GM21390 (cell line): ENCODE results near the gene CLNS1A.
"Not testable (repeated sequence)": the region's sequence is repeated elsewhere in the genome, so short reads cannot be mapped to it uniquely, and the experiment has no call there.

Experiments
- ATAC-seq: cut with Tn5 transposase; IDR thresholded peaks from one replicate; pipeline ENCODE4 v1.9.1; 2021; ENCODE audit not compliant: unreplicated experiment

CLNS1A gene

DNA sequence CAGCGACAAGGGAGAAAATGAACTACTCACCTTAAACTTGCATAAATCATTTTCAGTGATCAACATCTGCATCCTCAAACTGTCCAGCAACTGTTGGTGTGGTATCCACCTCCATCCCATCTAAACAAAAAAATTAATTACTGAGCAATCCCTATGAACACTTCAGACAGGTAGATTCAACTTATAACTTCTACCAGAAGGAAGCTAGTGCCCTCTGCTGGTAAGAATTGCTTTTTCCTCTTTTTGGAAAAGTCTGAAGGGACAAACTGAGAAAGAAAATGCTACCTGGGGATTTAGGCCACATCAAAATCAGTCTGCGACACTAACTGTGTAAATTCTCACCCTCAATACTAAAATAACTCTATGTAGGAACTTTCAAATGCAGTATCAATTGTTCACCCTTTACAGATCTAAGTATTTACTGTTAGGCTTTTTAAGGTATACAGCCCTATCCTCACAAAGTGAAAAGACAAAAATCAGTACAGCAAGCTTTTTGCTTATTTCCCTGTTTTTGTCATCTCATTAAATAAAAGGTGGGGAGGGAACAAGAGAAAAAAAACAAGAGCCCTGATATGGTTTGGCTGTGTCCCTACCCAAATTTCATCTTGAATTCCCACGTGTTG, 17.9 kb downstream of the CLNS1A start:
- ATAC-seq, result no peak

DNA sequence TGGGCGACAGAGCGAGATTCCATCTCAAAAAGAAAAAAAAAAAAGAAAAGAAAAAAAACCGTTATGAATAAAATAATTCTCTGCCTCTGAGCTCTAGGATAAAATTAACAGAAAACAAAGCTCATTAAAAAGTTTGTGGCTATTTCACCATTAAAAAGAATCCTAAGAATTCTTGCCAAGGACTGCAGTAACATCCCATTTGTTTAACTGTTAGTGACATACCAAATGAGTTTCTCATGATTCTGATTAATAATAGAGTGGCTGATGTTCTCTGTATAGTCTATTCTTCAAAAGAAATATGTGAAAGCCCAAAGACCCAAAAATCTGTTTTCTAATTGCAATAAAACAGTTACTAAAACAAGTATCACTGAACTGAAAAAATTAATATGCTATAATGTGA, 19.7 kb downstream of the CLNS1A start:
- no peak for ATAC-seq

DNA sequence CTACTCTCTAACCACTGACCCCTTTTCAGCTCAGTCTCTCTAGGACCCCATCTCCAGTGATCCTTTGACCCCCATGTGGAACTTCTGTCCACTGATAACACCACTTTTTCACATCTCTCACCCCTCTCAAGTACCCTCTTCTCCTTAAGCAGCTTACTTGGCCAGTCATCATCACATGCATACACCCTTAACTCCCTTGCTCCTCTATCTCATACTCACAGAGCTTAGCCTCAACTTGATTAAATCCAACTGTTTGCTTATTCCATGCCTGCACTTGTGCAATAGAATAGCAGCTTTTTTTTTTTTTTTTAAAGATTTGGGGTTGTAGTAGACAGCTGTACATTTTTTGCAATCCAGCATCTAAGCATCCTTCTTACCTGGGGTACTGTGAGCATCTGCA, 25.7 kb downstream of the CLNS1A start:
- no peak for ATAC-seq

DNA sequence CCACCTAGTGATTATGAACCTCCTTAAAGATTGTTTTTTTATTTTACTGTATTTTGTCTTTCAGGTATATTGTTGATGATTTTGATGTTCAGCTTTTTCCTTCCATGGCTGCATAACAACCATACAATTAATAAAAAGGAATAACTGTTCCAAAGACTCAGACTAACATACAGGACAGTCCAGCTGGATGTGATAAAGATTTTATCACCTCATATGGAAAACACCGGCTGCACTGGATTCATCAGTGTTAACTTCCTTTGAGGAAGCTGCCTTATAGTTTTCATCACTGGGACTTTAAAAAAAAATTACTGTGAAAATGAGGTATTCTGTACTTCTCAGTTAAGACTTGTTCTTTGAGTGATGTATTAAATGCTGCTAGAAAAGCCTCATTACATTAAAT, 28.4 kb downstream of the CLNS1A start:
- ATAC-seq, result no peak

DNA sequence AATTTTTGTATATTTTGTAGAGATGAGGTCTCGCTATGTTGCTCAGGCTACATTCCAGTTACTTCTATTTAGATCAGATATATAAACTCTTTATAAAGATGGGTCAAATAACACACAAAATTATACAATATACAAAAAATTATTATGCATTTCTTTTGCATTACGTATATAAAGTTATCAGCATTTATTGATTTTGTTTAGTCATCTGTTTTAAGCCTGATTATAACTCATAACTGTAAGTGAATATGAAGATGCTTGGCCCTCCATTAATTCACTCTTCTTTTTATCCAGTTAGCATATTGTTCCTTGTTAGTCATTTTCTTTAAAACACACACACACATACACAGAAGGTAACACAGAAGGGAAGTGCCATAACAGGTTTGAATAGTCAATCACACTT, 33.3 kb downstream of the CLNS1A start:
- ATAC-seq, result no peak

DNA sequence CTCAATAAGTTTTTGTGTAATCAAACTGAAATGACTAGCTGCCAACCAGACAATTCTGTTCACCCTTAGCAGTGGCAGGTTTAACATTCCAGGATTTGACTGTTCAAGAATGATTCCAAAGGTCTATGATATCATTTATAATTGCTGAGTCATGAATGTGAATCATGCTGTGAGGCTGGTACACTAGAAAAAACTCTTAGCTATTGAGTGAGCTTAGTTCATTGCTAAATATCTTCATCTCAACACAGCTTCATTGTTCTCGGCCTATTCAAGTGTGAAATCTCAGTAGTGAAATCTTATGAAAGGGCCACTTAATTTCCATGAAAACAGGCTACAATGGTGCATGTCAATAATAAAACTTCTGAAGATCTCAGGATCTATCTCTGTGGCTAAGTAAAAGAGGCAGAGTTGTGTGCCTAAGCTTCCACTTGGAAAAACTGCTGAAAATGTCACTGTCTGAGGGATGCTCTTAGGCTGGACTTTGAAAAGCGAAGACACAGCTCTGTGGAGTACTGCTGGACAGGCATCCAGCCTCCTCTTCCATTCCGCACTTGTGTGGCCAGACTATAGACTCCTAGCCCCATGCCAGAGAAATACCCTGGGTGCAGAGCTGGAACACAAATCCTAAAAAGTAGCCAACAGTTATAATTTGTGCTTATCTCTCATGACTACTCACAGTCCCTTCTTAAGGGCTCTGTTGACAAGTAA, 35.1 kb downstream of the CLNS1A start:
- no peak for ATAC-seq

DNA sequence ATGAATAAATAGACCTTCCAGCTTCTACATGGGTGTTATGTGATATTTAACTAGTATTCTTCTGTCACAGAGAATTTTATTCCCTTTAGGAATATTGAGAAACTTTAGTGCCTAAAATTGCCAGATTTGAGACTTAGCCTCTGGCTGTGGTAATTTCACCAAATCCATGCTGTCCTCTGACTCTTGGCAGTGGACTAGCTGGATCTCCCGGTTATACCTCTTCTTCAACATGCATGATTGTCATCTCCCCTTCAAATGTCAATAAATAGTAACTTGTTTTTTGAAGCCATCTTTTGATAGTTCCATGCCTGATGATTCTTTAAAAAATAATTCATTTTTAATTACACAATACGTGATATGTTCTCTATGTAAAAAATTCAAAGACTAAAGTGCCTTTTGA, 39.4 kb downstream of the CLNS1A start:
- no peak for ATAC-seq

DNA sequence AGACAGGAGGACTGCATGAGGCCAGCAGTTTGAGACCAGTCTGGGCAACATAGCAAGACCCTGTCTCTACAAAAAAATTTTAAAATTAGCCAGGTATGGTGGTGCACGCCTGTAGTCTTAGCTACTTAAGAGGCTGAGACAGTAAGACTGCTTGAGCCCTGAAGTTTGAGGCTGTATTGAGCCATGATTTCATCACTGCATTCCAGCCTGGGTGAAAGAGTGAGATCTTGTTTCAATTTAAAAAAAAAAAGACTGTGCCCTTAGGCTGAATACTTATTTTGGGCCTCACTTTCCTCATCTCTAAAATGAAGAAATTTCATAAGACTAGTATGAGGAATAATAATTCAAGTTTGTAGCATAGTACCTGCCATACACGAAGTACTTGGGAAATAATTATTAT, 41.0 kb downstream of the CLNS1A start:
- no peak for ATAC-seq

DNA sequence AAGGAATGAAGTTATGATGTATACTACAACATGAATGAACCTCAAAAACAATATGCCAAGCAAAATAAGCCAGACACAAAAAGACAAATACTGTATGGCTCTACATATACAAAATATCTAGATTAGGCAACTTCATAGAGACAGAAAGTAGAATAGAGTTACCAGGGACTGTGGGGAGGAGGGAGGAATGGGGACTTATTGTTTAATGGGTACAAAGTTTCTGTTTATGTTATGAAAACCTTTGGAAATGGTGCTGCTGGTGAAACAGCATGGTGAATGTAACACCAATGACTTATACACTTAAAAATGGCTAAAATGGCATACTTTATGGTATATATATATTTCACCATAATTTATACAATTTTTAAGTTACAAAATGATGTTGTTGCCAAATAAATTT, 43.7 kb downstream of the CLNS1A start:
- ATAC-seq, result no peak

DNA sequence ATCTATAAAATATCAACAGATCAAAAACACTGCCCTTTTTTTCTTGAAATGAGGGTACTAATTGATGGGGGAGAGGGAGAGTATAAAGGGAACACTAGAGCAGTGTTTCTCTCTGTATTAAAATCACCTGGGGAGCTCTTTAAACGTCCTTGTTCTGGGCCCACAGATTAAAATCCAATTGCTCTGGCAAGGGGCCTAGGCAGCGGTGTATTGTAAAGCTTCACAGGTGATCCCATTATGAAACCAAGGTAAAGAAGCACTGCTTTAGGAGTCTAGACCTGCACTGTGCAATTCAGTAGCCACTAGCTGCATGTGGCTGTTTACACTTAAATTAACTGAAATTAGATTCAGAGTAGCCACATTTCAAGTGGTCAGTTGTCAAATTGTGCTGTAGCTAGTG, 44.9 kb downstream of the CLNS1A start:
- ATAC-seq, result no peak

DNA sequence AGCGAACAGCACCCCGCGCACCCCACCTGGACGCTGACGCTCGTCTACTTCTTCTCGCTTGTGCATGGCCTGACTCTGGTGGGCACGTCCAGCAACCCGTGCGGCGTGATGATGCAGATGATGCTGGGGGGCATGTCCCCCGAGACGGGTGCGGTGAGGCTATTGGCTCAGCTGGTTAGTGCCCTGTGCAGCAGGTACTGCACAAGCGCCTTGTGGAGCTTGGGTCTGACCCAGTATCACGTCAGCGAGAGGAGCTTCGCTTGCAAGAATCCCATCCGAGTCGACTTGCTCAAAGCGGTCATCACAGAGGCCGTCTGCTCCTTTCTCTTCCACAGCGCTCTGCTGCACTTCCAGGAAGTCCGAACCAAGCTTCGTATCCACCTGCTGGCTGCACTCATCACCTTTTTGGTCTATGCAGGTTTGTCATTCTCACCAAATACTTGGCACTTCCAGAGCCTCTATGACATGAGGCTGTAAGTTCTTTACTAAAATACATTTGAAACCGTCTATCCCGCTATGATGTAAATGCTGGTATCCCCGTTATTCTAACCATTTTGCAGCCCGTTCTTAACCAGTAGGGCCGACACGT, 47.3 kb downstream of the CLNS1A start:
- peak; percentile 17 for ATAC-seq

DNA sequence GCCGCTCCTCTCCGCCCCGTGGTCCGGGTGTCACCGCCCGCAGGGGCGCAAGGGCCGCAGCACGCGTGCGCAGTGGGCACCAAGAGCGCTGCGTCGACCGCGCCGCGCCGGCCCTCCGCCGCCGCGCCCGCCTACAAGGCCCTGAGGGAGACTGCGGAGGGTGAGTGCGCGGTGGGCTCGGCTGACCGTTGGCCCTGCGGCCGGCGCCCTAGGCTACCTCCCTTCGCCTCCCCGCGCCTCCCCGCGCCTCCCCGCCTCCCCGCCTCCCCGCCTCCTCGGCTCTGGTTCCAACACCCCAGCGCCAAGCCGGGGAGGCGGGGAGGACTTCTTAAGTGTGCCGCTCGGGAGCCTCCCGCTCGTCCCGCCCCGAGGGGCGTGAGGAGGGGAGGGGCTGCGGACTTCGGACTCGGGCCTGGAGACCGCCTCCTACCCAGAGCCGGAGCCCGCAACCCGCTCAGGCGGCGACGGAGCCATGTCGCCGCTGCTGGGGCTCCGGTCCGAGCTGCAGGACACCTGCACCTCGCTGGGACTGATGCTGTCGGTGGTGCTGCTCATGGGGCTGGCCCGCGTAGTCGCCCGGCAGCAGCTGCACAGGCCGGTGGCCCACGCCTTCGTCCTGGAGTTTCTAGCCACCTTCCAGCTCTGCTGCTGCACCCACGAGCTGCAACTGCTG, 47.9 kb downstream of the CLNS1A start, which contains the start of gene AQP11:
TSS of gene AQP11 (plus strand) at position 433 of the 673 bp plus-strand sequence. CDS start at position 473, 40 bp downstream.
- ATAC-seq, result peak; percentile 85

DNA sequence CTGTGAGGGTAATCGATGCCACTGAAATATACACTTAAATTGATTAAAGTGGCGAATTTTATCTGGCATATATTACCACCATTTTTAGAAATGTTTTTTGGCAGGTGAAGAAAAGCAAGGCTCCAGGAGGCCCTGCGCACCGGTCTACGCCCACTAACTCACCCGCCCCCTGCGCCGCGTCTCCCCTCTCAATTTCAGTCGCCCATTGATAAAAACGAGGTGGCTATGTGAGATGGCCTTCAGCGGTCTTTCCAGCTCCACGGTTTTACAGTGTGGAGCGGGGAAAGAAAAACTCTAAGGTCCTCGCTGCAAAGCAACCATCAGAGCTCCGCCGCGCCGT, 48.4 kb downstream of the CLNS1A start:
- ATAC-seq, result peak; percentile 24

DNA sequence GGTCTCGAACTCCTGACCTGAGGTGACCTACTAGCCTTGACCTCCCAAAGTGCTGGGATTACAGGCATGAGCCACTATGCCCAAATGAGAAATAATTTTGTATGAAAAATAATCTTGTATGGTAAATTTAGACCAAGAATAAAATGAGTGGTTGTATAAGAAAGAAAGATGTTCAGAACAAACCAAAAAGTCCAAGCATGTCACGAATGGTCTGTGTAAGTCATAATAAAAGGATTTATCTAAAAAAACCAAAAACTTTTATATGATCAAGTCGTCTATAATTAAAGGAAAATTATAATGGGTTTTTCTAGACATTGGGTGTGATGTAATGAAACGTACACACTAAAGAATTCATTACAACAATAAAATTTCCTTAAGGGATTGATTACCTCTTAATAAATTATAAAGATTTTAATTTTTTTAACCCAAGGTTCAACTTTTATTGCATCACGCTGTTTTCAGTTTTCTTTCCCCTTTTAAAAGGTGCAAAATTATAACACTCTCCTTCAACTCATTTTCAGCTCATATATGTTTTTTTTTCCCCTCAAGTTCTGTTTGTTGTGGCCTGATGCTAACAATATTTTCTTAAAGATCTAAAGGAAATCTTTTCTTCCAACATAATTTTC, 56.8 kb downstream of the CLNS1A start:
- no peak for ATAC-seq

DNA sequence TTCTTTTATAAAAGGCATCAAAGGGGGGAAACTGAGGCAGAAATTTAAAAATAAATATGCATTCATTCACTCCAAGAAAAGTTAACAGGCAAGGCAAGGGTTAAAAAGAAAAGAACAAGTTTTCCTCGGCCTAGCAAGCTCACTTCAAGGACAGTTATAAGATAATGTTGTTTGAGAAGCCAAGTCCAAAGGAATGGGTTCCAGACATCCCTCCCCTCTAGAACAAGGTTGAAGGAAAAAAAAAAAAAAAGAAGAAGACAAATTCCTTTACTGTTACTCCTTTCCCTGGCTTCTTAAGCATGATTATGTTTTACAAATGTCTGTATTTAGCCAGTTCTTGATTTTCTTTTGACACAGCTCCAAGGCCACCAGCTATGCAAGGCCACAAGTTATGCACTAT, 62.2 kb downstream of the CLNS1A start:
- ATAC-seq, result not testable (repeated sequence)

DNA sequence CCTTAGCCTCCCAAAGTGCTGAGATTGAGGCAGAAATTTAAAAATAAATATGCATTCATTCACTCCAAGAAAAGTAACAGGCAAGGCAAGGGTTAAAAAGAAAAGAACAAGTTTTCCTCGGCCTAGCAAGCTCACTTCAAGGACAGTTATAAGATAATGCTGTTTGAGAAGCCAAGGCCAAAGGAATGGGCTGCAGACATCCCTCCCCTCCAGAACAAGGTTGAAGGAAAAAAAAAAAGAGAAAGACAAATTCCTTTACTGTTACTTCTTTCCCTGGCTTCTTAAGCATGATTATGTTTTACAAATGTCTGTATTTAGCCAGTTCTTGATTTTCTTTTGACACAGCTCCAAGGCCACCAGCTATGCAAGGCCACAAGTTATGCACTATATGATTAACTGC, 66.7 kb downstream of the CLNS1A start:
- not testable (repeated sequence) for ATAC-seq

DNA sequence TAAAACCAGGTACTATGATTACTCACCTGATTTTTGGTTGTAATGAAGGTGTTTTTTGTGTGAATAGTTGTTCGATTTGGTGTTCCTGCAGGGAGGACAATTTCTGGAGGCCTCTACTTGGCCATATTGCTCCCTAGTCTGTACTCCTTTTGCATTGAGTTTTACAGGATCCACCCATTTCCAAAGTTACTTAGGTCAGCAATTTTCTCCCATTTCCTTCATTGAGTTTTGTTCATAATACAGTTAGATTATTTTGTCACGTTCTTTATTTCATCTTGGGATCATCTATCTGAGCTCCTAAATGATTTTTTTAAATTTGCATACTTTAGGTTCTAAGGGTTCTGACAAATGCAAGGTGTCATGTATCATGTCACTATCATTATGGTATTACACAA, 67.9 kb downstream of the CLNS1A start:
- no peak for ATAC-seq

DNA sequence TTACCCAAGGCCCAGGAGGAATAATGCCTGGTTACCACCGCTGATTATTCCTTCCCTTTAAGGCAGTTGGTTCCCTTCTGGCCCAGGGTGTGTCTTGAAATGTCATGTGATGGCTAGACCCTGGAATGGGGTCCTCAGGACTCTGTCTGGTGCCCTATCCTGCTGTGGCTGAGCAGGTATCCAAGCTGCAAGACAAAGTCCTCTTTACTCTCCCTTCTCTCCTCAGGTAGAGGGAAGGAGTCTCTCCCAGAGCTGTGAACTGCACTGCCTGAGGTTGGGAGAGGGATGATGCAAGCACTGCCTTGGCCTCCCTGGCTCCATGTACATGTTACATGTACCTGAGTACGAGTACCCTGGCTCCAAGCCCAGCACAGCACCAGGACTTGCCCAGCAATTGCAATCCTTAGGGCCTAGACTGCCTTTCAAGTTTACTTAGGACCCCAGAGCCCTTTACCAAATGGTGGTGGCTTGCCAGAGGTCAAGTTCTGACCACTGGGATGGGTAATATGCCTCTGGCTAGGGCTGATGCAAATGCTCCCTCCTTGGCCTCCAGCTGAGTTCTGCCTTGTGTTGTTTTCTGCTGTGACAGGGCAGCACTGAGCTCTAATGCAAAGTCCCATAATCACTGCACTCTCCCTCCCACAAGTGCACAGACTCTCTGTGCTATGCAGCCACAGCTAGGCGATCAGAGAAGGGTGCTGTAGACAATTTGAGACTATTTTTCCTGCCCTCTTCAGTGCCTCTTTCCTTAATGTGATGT, 68.5 kb downstream of the CLNS1A start:
- no peak for ATAC-seq

DNA sequence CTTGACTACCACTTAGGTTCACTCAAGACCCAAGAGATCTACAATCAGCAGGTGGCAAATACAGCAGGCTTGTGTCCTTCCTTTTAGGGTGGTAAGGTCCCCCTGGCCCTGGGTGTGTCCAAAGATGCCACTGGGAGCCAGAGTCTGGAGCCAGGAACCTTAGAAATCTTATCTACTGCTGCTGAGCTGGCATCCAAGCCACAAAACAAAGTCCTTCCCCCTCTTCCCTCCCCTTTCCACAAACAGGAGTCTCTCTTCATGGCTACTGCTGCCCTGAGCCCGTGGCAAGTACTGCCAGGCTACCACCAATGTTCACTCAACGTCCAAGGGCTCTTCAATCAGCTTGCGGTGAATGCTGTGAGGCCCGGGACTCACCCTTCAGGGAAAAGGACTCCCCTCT, 69.3 kb downstream of the CLNS1A start:
- ATAC-seq, result no peak
